HG02943 (cell line): ENCODE data around the gene MAP6.

ENCODE experiments used
- ATAC-seq: cut with Tn5 transposase; IDR thresholded peaks from one replicate; pipeline ENCODE4 v1.9.1; 2021; ENCODE audit warnings: mild to moderate bottlenecking, low read depth, moderate library complexity; ENCODE audit not compliant: unreplicated experiment

The MAP6 gene

GRCh38 chr11:75632450-75632849 is 36.4 kb downstream of the MAP6 start:
- ATAC-seq = no peak

DNA sequence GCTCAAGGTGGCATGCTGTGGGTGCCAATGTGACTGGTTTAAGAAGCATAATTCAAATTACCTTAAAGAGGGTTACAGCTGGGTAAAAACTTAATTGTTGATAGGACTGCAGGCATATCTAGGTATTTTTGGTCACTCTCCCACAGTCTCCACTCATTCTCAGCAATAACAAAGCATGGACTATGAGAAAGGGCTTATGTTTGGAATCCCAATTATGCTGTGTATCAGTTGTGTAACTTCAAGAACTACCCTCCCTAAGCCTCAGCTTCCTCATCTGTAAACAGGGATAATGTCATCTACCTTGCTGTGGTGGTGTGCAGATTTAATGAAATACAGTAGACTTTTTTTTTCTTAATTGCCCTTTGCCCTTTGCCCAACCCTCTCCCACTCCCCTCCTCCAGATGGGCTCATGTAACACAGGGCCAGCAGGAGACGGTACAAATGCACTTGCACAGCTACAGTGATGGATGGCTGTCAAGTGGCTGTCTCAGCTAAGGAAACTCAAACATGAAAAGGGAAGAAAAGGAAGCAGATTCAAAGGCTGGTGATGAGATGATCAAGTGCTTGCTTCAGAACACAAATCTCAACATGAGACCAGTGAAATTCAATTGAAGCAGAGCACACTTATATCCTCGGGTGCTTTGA is 37.6 kb downstream of the MAP6 start:
- no peak for ATAC-seq

DNA sequence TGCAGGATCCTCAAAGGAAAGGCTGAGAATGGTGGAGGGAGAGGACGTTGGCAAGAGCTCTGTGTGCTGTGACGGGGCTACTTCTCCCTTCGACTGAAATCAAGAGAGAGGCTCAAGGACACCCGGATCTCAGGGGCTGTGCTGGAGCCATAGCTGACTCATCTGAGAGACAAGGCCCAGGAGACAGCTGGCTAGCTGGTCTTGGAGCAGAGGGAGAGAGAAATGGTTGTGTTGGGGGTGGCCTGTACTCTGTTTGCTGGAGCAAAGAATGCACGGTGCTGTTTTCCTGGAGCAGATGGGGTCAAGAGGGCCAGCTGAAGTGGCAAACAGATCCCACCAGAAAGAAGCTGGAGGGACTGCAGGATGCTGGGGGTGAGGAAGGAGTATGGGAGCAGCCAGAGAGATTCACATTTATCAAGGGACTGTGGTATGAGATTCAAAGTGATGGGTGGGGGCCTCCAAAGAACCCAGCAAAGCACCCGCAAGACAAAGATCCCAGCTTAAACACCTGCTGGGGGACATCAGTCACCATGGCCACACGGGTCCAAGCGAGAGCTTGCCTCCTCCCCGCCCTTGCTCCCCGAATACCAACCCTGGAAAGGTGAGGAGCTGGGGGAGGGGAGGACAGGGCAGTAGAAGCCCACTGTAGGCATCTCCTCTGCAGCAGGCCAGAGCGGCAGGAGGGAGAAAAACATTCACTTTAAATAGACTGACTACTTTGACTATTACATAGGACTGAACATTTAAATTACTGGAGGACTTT is 40.8 kb downstream of the MAP6 start:
- no peak for ATAC-seq

- ATAC-seq = no peak
These were observed 41.8 kb downstream of the MAP6 start for GRCh38 chr11:75626889-75627529.

- ATAC-seq = no peak
These were observed 42.6 kb downstream of the MAP6 start for GRCh38 chr11:75625991-75626888.

DNA sequence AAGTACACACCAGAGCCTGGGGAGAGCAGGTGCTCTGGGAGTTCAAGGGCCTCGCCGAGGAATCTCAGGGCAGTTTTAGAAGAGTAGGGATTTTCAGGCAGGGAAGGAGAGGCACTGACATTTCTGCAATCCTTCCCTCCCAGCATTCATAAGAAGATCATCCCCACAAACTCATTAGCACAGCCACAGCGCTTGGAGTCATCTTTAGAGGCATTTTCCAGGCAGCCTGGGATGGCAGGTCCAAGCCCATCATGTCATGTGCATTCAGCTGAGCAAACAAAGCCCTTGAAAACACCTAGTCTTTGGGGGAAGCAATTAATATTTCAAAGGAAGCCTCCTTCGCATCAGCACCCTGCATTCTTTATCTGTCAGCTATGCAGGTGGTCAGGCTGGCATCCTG is 43.8 kb downstream of the MAP6 start:
- ATAC-seq = no peak

DNA sequence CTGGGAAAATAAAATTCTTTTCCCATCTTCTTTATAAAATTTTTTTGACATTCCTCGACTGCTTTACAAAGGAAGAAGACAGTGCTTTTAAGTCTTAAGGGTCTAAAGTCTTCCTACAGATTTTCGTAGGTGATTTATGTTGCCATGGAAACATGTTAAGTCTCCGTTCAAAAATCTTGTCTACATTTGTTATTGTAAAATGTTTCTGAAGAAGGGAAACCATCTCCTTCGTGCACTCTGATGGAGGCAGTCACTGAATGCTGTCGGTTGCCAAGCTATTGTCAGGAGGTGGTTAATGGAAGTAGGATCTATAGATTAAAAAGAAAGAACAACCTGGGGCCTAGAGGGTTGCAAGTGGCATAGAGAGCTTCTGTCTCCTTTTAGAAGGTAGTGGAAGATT is 52.6 kb downstream of the MAP6 start:
- ATAC-seq = no peak

GRCh38 chr11:75615751-75616150 is 53.1 kb downstream of the MAP6 start:
- ATAC-seq = no peak

- ATAC-seq = no peak
These were observed 57.0 kb downstream of the MAP6 start for GRCh38 chr11:75611823-75612222.

DNA sequence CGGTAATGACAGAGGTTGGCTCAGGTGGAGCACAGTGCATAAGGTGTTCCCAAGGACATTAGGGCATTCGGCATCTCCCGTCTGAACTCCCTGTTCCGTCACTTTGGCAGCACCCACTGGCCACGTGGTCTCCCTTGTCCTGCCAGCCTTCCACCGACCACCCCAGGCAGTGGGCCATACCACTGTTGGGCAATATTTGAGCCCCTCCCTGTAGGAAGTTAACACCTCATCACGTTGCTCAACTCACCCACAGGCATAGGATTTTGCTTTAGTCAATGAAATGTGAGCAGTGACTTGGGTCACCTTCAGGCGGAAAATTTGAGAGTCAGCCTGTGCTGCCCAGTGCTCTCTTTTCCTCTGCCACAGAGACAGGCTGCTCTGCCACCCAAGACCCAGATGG is 62.7 kb downstream of the MAP6 start:
- ATAC-seq = no peak

- ATAC-seq = no peak
These were observed 64.8 kb downstream of the MAP6 start for GRCh38 chr11:75603791-75604736.

DNA sequence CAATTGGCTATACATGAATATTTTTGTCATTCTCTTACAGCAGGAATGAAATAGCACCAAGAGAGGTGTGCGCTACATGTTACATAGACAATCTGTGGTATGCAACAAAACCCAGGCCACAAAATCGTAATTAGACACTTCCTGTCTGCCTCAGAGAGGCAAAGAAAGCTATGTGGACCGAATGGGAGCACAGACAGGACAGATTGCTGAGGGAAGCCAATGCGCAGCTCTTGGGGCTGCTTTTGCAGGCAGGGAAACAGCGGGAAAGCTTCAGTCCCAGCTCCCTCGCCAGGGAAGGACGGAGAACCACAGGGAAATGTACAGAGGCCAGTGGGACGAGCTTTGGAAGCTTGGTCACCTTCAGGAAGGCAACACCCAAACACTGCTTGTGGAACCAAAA is 65.9 kb downstream of the MAP6 start:
- no peak for ATAC-seq

GRCh38 chr11:75601494-75601893 is 67.3 kb downstream of the MAP6 start:
- no peak for ATAC-seq

GRCh38 chr11:75600356-75600755 is 68.5 kb downstream of the MAP6 start:
- no peak for ATAC-seq

DNA sequence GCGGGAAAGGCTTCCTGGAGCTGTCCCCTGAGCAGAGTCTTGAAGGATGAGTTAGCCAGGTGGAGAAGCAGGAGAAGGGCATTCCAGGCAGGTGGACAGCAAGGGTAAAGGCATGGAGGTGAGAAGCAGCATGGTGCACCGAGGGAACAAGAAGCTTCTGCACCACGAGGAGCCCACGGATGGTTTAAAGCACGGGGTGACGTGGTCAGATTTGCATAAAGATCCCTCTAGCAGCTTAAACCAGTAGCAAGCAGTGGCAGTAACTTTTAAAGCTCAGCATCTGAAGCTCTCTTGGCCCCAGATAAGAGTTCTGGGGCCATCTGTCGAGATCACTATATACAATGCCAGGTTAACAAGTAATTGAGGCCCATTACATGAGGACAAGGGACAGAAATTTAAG is 69.9 kb downstream of the MAP6 start:
- ATAC-seq = no peak

DNA sequence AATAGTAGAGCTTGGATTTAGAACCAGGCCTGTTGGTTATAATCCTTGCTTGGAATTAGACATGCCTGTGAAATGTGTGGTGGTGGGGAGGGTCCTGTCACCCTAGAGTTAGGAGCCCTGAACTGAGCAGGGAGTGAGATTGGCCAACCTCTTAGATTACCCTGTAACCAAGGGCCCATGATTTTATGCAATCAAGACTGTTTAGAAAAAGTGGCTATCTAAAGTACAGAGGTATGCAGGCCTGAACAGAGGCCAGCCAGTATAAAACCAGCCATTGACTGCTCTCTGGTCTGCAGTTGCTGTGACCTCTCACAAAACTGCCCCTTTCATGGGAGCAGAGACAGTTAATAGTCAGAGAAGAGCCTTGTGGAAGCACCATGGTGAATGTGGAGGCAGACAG is 70.6 kb downstream of the MAP6 start:
- no peak for ATAC-seq

- ATAC-seq = no peak
These were observed 71.2 kb downstream of the MAP6 start for GRCh38 chr11:75597636-75598035.

GRCh38 chr11:75596914-75597313 is 71.9 kb downstream of the MAP6 start:
- no peak for ATAC-seq

GRCh38 chr11:75595429-75595828 is 73.4 kb downstream of the MAP6 start:
- no peak for ATAC-seq

DNA sequence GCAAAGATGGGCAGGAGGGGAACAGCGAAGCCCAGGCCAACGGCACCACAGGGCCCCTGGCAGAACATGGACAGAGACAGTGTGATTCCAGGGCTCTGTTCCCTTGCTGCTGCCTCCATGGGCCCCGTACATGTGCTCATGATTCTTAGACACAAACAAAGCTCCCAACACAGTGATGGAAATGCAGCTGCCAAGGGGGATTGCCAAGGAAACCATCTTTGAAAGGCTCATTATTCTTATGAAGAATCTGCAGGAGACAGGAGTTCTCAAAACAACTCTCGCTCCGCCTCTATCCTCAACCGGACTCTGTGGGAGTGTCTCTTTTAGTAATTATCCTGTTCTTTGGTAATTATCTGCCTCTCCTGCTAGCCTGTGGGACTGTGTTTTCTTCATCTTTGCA is 74.6 kb downstream of the MAP6 start:
- ATAC-seq = no peak
